ENCODE measurements around the gene TBX15.

DNA sequence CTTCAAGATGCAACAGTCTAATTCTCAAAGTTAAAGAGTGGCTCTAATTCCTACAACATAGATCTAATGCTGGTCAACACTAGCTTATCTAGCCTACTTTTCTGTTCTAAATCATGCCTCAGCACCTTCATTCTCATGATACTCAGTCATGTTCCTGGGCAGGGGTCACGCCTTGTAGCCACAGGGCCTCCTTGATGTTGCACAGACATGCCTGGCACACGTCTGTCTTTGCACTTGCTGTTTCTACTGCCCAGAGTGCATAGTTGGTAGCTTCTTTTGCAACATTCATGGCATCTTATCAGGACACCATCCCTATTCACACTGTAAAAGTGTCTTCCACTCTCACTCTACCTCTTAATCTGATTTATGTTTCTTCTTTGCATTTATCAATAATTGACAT lies 76.6 kb downstream of the TBX15 start:
- no peak for TF ChIP-seq YY1 (IDR thresholded peaks at IDR 0.05; ENCODE audit: insufficient read depth, insufficient read length)
- TF ChIP-seq SUZ12 (IDR thresholded peaks at IDR 0.05; ENCODE audit: extremely low read depth, insufficient read depth, insufficient read length): no peak
- TF ChIP-seq ZNF274 (IDR thresholded peaks at IDR 0.05; ENCODE audit: low read depth, low read length): no peak

Data from NT2/D1 (cell line).